ENCODE results near the gene CDKN1B.

CDKN1B gene

DNA sequence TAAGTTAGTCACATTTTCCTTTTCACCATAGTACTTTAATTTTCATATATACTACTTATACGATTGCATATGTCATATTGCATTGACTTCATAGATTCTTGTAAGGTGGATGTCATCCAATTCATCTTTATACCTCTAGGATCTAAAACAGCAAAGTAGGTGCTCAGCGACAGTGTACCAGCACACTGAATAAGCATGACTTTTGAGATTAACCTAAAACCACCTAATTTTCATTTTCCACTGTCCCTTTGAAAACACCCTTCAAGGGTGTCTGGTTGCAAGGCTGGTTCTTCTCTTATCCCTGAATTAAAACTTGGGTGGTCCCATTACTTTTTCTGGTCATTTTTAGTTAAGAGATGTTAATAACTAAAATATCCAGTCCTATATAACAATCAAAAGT lies 25.6 kb upstream of the CDKN1B start:
- peaks cover 11% of the 10 kb centered on the region for H3K4me1 ChIP-seq (ENCODE audit: insufficient read depth, low read length, poor library complexity, severe bottlenecking)
- H4K20me1 ChIP-seq (ENCODE audit: insufficient read depth, low read length, poor library complexity, severe bottlenecking), result no peaks in the 10 kb centered on the region
- TF ChIP-seq, protein P1, sequence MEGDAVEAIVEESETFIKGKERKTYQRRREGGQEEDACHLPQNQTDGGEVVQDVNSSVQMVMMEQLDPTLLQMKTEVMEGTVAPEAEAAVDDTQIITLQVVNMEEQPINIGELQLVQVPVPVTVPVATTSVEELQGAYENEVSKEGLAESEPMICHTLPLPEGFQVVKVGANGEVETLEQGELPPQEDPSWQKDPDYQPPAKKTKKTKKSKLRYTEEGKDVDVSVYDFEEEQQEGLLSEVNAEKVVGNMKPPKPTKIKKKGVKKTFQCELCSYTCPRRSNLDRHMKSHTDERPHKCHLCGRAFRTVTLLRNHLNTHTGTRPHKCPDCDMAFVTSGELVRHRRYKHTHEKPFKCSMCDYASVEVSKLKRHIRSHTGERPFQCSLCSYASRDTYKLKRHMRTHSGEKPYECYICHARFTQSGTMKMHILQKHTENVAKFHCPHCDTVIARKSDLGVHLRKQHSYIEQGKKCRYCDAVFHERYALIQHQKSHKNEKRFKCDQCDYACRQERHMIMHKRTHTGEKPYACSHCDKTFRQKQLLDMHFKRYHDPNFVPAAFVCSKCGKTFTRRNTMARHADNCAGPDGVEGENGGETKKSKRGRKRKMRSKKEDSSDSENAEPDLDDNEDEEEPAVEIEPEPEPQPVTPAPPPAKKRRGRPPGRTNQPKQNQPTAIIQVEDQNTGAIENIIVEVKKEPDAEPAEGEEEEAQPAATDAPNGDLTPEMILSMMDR (conservative IDR thresholded peaks at IDR 0.05; ENCODE audit: low read length), result no peak
- TF ChIP-seq EZH2phosphoT487 (IDR thresholded peaks at IDR 0.05; ENCODE audit: borderline replicate concordance), result no peak
- H3K9me3 ChIP-seq (ENCODE audit: insufficient read depth, low read depth, low read length), result no peaks in the 10 kb centered on the region
- peaks cover 12% of the 10 kb centered on the region; the same call in 1 of the 2 replicates for H3K79me2 ChIP-seq (ENCODE audit: insufficient read depth, low read length)
- no peaks in the 10 kb centered on the region for H3K9me2 ChIP-seq (replicated peaks; ENCODE audit: low read depth, low read length)
- H3K4me3 ChIP-seq (ENCODE audit: low read length, poor library complexity, severe bottlenecking), result no peak overlapping the region
- H2AFZ ChIP-seq (ENCODE audit: low read length), result no peak overlapping the region
- H3K27me3 ChIP-seq (ENCODE audit: insufficient read depth, low read length, poor library complexity, severe bottlenecking), result no peaks in the 10 kb centered on the region
- no peak overlapping the region for H3K4me2 ChIP-seq (ENCODE audit: low read depth, low read length, poor library complexity, severe bottlenecking)
- H3K9ac ChIP-seq (ENCODE audit: low read depth, low read length, poor library complexity, severe bottlenecking), result no peak overlapping the region
- H3F3A ChIP-seq (ENCODE audit: low read depth), result no peaks in the 10 kb centered on the region
- no peaks in the 10 kb centered on the region for H3K36me3 ChIP-seq (ENCODE audit: insufficient read depth, low read length)

- Histone ChIP-seq H4K20me1 (ENCODE audit: insufficient read depth, low read length, poor library complexity, severe bottlenecking) (no peaks in the 10 kb centered on the region), H3K9me2 (replicated peaks; ENCODE audit: low read depth, low read length) (no peaks in the 10 kb centered on the region), H3F3A (ENCODE audit: low read depth) (no peaks in the 10 kb centered on the region), H3K9me3 (ENCODE audit: insufficient read depth, low read depth, low read length) (no peaks in the 10 kb centered on the region), H3K27me3 (ENCODE audit: insufficient read depth, low read length, poor library complexity, severe bottlenecking) (no peaks in the 10 kb centered on the region), H2AFZ (ENCODE audit: low read length) (no peak overlapping the region), H3K36me3 (ENCODE audit: insufficient read depth, low read length) (no peaks in the 10 kb centered on the region), H3K9ac (ENCODE audit: low read depth, low read length, poor library complexity, severe bottlenecking) (no peak overlapping the region), H3K79me2 (ENCODE audit: insufficient read depth, low read length) (peaks cover 20% of the 10 kb centered on the region; the same call in 1 of the 2 replicates), H3K4me2 (ENCODE audit: low read depth, low read length, poor library complexity, severe bottlenecking) (no peak overlapping the region), H3K4me1 (ENCODE audit: insufficient read depth, low read length, poor library complexity, severe bottlenecking) (peaks cover 18% of the 10 kb centered on the region), H3K4me3 (ENCODE audit: low read length, poor library complexity, severe bottlenecking) (no peak overlapping the region)
- TF ChIP-seq, protein P1 (conservative IDR thresholded peaks at IDR 0.05; ENCODE audit: low read length), result no peak
- no peak for TF ChIP-seq EZH2phosphoT487 (IDR thresholded peaks at IDR 0.05; ENCODE audit: borderline replicate concordance)
Observed at GRCh38 chr12:12693111-12693671, 24.0 kb upstream of the CDKN1B start.

DNA sequence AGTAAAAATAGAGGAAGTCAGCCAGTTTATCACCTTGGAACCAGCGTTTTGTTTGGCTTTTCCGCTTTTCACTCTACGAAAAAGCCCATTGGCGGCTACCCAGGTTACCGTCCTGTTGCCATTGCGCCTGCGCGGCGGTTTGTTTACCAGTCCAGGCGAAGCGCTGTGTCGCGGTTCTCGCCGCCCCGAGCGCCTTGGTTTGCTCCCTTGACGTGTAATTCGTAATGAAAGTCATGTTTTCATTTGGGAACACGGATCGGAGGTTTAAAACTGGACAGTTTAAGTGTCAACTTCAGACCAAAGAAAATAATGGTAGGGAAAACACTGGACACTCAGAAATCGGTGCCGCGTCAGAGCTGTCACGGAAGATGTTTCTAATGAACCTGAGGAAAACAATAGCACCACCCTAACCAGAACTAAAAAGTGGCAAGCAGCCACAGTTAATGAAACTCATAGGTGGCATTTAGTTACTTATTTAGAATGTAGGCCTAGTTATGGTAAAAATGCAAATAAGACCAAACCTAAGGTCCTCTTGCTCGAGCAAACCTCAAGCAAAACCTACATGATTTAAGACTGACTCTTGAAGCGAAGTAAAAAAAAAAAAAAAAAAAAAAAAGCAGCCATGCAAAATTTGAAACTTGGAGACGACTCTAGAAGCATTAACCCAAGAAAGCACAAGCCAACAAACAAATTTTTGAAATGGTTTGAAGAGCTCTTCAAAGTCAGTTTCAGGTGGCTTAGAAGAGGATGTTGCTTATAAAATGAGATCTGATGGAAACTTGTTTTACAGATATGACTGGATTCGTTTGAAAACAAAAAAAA lies 20.4 kb upstream of the CDKN1B start:
- H3K9me3 ChIP-seq (ENCODE audit: insufficient read depth, low read depth, low read length), result no peaks in the 10 kb centered on the region
- H3K4me3 ChIP-seq (ENCODE audit: low read length, poor library complexity, severe bottlenecking), result peak overlapping the region; percentile 81
- H2AFZ ChIP-seq (ENCODE audit: low read length), result peak overlapping the region; percentile 84
- no peaks in the 10 kb centered on the region for H3F3A ChIP-seq (ENCODE audit: low read depth)
- H3K4me2 ChIP-seq (ENCODE audit: low read depth, low read length, poor library complexity, severe bottlenecking), result peak overlapping the region; percentile 79
- peak overlapping the region; percentile 92 for H3K9ac ChIP-seq (ENCODE audit: low read depth, low read length, poor library complexity, severe bottlenecking)
- no peaks in the 10 kb centered on the region for H4K20me1 ChIP-seq (ENCODE audit: insufficient read depth, low read length, poor library complexity, severe bottlenecking)
- peaks cover 20% of the 10 kb centered on the region; the same call in 1 of the 2 replicates for H3K79me2 ChIP-seq (ENCODE audit: insufficient read depth, low read length)
- no peaks in the 10 kb centered on the region for H3K36me3 ChIP-seq (ENCODE audit: insufficient read depth, low read length)
- TF ChIP-seq, protein P1 (conservative IDR thresholded peaks at IDR 0.05; ENCODE audit: low read length), result no peak
- TF ChIP-seq EZH2phosphoT487 (IDR thresholded peaks at IDR 0.05; ENCODE audit: borderline replicate concordance), result no peak
- H3K9me2 ChIP-seq (replicated peaks; ENCODE audit: low read depth, low read length), result no peaks in the 10 kb centered on the region
- H3K4me1 ChIP-seq (ENCODE audit: insufficient read depth, low read length, poor library complexity, severe bottlenecking), result peaks cover 18% of the 10 kb centered on the region
- no peaks in the 10 kb centered on the region for H3K27me3 ChIP-seq (ENCODE audit: insufficient read depth, low read length, poor library complexity, severe bottlenecking)
